GM15510 (cell line): ENCODE data around the gene PHLDB2.

Experiments used
- POLR2A ChIP-seq: IDR thresholded peaks from 3 replicates; pipeline ENCODE4 v1.6.1; 2011; ENCODE audit warnings: borderline replicate concordance; ENCODE audit not compliant: insufficient read length; ENCODE audit errors: extremely low read depth

The PHLDB2 gene

DNA sequence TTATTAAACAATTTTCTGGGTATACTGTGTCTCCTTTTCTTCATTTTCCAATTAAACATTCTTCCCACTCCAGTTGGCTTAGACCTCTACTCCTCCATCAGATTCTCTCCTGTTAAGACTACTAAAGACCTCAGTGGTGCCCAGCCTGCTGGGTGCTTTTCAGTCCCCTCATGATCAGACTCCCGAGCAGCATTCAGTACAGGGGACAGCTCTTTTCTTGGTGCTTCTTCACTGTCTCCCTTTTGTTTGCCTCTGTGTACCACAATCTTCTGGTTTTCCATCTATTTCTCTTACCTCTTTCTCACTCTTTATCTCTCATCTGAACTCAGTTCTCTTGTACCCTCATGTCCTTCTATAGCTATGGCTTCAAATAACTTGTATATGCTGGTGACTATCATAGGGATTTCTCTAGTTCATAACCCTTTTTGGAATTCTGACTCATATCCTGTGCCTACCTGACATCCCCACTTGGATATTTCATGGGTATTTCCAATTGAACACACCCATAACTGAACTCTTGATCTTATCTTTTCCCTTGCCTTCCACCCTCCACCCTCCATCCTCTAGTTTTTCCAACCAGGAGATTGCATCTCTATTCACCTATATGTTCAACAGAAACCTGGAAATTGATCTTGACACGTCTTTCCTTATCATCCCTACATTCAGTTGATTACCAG, 64.2 kb downstream of the PHLDB2 start:
- TF ChIP-seq POLR2A: no peak

DNA sequence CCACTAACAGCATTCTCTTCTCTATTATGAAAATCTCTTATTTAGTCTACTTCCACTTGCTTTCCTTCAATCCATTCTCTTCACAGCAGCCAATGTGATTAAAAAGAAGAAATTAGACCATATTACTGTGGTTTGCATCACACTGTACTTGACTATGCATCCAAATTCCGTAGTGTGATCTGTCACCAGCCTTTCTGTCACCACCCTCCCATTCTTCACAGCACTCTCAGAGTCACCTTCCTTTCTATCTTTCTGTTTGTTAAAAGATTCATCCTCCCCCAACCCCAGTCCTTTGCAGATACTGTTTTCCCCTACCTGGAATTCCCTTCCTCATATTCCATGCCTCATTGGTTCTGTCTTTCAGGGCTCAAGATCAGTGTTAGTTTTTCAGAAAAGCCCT, 64.7 kb downstream of the PHLDB2 start:
- TF ChIP-seq POLR2A: no peak

DNA sequence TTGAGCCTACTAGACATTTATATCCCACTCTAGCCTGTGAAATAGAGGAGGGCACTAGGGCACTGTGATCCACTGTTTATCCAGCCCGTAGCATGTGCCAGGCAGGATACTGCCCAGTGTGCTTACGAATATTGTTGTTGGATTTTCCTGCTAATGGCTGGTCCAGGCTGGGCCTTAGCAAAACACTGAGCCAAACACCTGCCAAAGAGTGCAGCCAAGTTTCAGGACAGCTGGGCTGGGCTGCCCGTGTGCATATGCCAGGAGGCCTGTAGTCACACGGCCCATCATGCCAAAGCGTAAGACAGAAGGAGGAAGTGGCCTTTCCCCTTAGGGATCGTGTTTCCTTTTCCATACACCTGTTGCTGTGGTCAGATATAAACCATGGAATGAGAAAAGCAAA, 65.2 kb downstream of the PHLDB2 start:
- TF ChIP-seq POLR2A: no peak

DNA sequence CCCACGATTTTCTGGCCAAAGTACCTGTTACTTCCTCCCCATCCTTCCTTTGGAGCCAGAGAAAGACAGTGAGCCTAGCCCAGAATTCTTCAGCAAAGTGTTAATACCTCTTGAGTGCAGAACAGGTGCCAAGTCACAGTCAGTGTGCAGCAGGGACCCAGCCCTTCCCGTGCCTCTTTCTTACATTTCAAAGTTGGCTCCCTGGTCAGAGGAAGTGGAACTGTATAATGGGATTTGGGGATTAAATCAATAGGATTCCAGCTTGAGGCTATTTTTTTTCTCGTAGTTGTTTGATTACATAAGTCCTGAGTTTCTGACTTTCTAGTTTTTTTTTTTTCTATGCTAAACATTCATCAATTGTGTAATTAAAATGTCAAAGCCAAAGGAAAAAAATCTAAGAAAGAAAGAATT, 67.2 kb downstream of the PHLDB2 start:
- TF ChIP-seq POLR2A: no peak

DNA sequence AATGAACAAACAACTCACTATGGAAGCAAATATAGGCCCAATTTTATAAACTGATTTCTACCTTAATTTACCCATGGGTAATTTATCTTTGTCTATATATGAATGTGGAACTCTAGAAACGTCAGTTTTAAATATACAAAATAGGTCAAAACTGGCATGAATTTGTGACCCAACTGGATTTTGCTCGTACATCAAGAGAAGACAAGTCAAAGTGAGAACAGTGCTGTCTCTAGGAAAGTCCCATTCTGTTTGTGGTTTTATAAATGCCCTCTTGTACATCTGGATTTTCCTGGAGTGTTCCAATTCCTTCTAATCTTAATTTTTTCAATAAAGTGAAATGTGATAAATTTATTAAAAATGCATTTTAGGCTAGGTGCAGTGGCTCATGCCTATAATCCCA, 69.5 kb downstream of the PHLDB2 start:
- TF ChIP-seq POLR2A: no peak

DNA sequence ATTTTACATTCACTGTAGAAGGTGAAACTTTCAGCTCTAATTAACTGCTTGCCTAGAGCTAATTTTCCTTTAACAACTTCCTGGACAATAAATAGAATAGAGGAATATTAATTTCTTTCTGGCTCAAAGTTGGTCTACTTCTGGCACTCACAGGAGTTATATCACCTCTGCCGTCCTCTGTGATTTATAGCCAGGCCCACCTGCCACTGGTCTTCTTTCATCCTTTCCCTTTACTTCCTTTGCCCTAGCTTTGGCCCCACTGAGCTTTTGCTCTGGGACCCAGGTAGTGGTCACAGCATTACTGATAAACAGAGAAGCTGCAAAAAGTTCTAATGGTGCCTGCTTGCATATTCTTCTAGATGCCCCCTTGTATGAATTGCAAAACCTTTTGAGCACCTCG, 70.4 kb downstream of the PHLDB2 start:
- no peak for TF ChIP-seq POLR2A

DNA sequence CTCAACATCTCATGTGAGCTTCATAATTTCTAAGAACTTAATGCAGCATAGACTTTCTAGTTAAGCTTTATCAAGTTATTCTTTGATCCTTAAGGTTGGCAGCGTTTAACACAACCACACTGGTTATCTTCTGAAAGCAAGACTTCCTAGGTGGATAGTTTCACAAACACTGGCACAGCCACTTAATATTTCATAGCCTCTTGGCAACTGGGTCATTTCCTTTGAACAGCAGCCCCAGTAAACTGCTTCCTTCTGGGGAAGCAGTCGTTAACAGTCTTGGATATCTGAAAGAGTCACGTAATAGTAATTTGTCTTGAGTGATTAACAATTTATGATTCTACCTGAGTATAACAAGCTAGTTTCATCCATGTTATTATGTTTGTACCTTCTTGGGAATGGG, 73.9 kb downstream of the PHLDB2 start:
- TF ChIP-seq POLR2A: no peak

DNA sequence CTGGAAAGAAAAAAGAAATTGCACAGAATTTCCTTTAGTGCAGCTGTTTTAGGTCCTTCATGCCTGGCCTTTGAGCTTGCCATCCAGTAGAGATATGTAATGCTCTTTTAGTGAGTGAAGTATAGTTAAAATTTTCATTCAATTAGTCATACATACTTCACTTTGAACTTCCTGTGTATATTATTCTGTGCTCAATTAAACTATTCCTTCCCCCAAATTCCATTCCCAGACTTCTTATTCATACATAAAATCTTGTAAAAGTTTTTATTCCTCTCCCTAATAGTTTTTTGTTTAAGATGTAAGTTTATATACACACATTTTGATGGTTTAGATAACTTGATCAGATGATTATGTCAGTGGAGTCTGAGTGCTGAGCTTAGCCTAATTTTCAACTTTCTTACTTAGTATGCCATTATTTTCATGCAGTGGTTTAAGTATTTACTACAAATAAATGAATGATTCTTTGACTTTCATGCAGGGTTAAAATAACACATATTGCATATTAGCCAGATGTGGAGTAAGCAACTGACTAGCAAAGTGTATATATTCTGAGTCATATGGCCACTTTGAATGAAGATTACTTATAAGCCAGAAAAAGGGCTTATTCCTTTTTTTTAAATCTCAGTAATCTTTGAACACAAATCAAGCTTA, 77.3 kb downstream of the PHLDB2 start:
- TF ChIP-seq POLR2A: no peak

DNA sequence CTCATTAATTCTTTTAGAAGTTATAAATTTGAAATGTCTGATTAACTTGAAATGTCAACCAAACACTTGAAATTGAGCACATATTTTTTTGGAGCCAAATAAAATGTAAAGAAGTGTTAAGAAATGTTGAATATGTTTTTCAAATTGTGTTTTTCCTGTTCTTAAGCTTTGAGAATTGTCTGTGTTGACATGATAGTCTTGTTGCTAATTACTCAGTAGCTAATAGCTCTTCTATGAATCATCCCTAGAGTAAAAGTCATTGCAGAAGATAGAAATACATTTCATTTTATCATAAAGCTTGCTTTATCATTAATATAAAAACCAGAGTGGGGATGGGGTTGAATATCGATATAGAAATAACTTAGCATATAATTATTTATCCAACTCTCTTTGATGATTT, 77.9 kb downstream of the PHLDB2 start:
- TF ChIP-seq POLR2A: no peak

DNA sequence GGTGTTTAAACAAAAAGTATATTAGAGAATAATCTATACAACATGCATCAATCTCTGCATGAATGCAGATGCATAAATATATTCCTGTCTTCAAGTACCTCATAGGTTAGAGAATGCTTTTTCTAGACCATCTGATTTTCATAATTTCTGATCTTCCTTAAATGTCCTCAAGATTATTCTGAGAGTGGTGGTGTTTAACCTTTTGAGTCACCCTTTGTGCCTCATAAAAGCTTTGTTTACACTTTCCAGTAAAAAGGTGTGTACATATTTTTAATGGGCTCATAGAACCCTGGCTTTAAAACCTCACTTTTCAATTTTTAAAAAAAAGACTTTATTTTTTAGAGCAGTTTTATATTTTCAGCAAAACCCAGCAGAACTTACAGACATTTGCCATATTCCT, 78.8 kb downstream of the PHLDB2 start:
- TF ChIP-seq POLR2A: no peak

DNA sequence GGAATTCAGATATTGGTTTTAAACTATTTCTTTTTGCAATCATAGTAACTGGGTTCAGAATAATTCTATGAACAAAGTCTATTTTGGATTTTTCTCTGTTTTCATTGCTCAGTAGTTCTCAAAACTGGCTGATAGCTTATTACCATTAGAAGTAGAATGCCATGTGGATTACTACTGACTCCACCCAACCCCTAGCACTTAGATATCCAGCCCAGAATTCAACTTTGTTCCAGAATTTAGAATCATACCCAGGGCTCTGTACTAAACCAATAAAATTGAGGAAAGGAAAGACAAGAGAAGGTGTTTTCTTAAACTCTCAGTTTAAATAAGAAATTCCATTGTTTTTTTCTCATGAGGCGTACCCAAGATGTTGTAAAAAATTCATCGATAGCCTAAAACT, 80.8 kb downstream of the PHLDB2 start:
- TF ChIP-seq POLR2A: no peak

DNA sequence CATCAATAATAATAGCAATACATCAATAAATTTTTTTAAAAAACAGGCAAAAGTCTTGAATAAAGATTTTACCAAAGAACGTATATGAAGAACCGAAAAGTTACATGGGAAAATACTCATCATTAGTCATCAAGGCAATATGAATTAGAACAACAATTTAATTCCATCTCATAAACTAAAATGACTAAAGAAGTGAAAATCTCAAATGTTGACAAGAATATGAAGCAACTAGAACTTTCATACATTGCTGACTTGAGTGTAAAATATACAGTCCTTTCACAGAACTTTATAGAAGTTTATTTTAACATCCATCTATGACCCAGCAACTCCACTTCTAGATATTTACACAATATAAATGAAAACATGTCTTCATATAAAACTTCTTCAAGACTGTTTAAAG, 84.5 kb downstream of the PHLDB2 start:
- no peak for TF ChIP-seq POLR2A

DNA sequence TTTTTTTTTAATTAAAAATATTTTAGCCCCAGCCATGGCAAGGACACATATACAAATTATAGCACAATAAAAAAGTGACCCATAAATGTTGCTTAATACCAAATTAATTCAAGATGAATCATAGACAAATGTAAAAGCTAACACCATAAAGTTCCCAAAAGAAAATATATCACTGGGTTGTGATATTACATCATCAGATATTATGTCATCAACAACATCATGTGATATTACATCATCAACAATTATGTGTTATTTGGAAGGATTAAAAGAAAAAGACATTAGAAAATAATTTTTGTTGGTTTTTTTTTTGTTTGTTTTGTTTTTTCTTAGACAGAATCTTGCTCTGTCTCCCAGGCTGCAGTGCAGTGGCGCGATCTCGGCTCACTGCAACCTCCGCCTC, 85.3 kb downstream of the PHLDB2 start:
- TF ChIP-seq POLR2A: no peak

DNA sequence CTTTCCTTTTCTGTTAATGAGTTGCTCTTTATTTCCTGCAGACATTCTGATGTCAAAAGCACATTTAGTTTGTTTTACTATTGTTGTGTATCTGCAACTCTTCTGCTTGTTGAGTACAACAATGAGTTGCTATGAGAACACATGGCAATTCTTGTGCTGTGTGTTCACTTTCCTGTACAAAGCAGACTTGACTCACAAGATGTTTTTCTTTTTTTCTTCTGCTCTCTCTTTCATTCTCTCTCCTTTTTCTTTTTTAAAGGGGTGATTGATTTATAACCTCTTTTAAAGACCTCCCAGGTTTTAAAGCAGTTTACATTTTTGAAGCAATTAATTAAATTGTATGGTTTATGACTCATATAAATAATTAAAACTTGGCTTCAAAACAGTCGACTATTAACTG, 88.2 kb downstream of the PHLDB2 start:
- TF ChIP-seq POLR2A: no peak

DNA sequence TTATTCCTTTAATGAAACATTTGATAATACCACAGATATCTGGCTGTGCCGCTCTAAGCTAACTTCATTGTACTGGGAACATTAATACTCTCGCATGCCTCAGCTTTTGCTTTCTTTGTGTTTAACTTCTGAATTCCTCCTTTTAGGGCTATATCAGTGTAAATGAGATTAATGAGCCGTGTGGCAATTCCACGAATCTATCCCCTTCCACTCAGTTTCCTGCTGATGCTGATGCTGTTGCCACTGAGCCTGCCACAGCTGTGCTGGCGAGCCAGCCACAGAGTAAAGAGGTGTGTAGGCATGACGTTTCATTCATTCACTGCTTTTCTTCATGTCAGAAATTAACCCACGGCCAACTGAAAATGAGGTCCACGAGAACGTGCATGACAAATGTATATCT, 89.7 kb downstream of the PHLDB2 start:
- TF ChIP-seq POLR2A: no peak

DNA sequence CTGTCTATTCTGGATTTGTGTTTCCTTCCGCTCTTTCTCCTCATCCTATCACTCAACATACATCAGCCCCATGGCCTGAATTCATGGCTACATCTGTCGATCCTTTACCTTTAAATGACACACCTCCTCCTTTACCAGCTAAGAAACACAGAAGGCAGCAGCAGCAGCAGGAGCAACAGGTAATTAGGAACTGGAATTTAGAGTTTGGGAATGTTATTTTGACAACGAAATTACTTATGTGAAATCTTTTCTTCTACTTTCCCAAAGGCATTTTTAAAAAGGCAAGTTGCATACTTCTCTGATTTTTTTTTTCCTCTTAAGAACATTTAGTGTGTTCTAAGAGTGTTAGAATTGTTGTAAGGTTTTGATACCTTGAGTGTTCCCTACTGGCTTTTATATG, 90.6 kb downstream of the PHLDB2 start:
- no peak for TF ChIP-seq POLR2A
